ENCODE results near the gene SOCS2.

The SOCS2 gene, protein sequence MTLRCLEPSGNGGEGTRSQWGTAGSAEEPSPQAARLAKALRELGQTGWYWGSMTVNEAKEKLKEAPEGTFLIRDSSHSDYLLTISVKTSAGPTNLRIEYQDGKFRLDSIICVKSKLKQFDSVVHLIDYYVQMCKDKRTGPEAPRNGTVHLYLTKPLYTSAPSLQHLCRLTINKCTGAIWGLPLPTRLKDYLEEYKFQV

DNA sequence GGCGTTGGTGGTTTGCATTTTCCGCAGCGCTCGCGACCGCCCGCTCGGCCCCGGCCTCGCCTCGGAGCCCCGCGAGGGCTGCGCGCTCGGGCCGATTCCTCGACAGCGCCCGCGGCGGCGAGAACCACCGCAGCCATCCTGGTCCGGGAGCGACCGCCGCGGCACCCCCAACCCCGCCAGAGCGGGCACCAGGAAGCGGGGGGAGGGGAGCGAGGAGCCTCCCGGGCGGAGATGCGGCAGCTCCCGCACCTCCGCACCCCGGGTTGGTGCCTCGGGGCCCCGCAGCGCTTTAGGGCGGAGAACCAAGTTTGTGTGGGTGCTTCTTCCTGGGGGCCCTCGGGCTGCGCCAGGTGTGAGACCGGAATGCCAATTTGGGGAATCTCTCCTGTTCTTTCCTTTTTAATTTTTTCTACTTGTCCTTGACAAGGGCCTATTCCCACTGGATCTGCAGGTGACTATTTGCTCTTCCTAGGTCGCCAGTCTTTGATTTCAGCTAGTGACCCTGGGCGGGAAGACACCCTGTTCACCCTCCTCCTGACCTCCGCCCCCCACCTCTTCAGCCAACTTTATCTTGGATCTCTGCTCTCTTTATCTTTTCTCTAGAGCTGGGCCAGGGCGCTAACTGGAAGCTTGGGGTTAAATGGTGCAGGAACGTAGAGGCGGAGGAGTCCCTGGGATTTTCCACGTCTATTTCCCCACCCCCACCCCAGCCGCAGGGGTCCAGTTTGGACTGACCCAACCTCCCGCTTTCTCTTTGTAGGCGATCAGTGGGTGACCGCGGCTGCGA lies at the start of gene SOCS2:
SOCS2 (plus strand) TSS at position 751 of the 787 bp plus-strand sequence. CDS start 223 bp downstream, outside the sequence.
- H3K27me3 Mint-ChIP-seq, result peaks cover 25% of the 10 kb centered on the region
- ATAC-seq, result no peak
- peaks cover 17% of the 10 kb centered on the region for H3K36me3 Mint-ChIP-seq (ENCODE audit: low read depth)
- peaks cover 35% of the 10 kb centered on the region for H3K4me1 Mint-ChIP-seq
- H3K4me3 Mint-ChIP-seq, result peak within 1 kb of the TSS; percentile 82
- H3K9me3 Mint-ChIP-seq, result no peaks in the 10 kb centered on the region
- DNase-seq, result peak; percentile 32
- H3K27ac Mint-ChIP-seq, result peak within 1 kb of the TSS; percentile 80

DNA sequence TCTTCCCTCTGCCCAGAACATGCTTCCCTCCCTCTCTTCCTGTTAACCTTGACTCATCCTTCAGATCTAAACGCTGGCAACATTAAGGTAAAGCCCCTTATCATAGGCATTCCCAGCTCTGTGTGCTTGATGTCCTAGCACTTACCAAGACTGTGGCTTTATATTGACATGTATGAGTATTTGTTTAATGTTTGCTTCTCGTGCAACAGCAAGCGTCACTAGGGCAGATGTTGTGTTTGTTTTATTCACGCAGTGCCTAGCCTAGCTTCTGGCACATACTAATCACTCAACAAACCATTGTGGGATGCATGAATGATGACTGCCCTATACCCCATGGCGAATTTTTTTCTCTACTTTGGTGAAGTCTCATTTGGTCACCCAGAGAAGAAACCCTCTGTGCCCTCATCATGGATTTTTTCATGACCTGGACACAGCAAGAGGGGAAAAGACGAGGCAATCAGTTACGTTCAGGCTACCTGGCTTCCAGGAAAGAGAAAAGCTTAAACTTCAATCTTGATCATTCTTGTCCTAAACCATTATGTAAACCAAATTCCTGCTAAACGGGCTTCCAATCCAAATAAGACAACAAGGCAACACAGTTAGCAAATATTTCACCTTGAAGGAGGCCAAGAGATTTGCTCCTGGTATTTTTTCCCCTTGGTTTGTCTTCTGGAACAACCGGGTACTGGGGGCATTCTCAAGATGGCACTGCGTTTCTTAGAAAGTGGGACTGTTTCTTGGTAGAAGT lies 47.9 kb upstream of the SOCS2 start:
- Mint-ChIP-seq H3K4me3 (no peak overlapping the region), H3K27ac (no peak overlapping the region)

DNA sequence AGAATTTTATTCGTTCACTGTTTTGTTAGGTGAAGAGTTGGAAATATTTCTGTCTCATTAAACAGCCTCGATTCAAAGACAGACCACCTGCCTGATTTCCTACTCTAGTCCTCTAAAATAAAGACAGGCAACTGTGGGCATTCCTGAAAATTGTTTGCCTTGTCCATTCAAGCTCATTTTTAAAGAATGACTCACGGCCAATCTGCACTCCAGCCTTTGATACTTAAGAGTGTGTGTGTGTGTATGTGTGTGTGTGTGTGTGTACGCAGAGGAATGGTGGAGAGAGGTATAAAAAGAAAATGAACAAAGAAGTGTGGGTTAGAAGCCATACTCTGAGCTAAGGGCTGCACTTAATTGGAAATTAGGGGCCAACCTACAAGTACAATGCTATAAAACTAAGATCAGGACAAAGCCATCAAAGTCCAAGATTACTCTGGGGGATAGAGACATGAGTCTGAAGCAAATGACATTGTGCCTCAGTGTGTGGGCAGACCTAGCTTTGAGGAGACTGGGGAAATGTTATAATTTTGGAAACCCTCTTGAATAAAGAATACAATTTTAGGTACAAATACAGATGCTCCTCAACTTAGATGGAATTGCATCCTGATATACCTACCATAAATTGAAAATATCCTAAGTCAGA lies 45.6 kb upstream of the SOCS2 start:
- no peak overlapping the region for H3K27ac Mint-ChIP-seq
- H3K4me1 Mint-ChIP-seq, result peaks cover 9% of the 10 kb centered on the region
- H3K4me3 Mint-ChIP-seq, result no peak overlapping the region
- DNase-seq, result no peak
- H3K27me3 Mint-ChIP-seq, result peaks cover 5% of the 10 kb centered on the region
- H3K36me3 Mint-ChIP-seq (ENCODE audit: low read depth), result no peaks in the 10 kb centered on the region
- no peaks in the 10 kb centered on the region for H3K9me3 Mint-ChIP-seq
- ATAC-seq, result no peak

More for the DNA sequence above, 47.9 kb upstream of the SOCS2 start:
- no peaks in the 10 kb centered on the region for H3K36me3 Mint-ChIP-seq (ENCODE audit: low read depth)
- no peaks in the 10 kb centered on the region for H3K4me1 Mint-ChIP-seq
- DNase-seq, result no peak
- ATAC-seq, result no peak
- peaks cover 5% of the 10 kb centered on the region for H3K27me3 Mint-ChIP-seq
- no peaks in the 10 kb centered on the region for H3K9me3 Mint-ChIP-seq

DNA sequence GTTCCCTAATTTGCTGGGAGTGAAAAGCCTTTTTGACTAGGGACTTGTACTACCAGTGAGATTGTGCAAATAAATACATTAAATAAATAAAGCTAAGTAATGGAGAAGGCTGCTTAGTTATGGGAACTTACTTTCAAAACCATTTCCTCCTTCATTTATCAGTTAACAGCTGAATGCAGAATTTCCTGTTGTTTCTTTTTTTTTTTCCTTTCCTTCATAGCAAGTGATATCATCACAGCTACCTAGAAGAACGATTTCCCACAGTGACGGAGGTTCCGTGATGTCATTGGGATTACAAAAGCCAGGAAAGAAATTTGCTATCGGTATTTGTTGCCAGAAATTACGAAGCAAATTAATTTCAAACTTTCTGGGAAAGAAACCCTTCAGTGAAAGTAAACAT lies 42.1 kb upstream of the SOCS2 start:
- H3K27ac Mint-ChIP-seq, result no peak overlapping the region
- H3K27me3 Mint-ChIP-seq, result peaks cover 4% of the 10 kb centered on the region
- H3K36me3 Mint-ChIP-seq (ENCODE audit: low read depth), result no peaks in the 10 kb centered on the region
- ATAC-seq, result no peak
- peaks cover 5% of the 10 kb centered on the region for H3K9me3 Mint-ChIP-seq
- H3K4me1 Mint-ChIP-seq, result peaks cover 9% of the 10 kb centered on the region
- no peak for DNase-seq
- no peak overlapping the region for H3K4me3 Mint-ChIP-seq

DNA sequence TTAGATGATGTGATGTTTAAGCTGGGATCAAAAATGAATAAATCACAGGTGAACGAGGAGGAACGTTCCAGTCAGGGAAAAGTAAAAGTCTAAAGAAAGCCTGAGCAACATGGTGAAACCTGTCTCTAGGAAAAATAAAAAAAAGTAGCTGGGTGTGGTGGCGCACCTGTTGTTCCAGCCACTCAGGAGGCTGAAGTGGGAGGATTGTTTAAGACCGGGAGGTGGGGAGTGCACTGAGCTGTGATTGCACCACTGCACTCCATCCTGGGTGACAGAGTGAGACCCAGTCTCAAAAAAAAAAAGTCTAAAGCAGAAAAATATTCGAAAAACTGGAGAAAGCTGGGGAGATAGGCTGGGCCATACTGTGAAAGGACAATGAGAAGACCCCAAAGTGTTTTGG lies 39.2 kb upstream of the SOCS2 start:
- Mint-ChIP-seq H3K4me1 (peaks cover 14% of the 10 kb centered on the region), H3K9me3 (peaks cover 5% of the 10 kb centered on the region), H3K4me3 (no peak overlapping the region), H3K27me3 (no peaks in the 10 kb centered on the region), H3K36me3 (ENCODE audit: low read depth) (no peaks in the 10 kb centered on the region), H3K27ac (no peak overlapping the region)
- no peak for ATAC-seq
- DNase-seq, result no peak

DNA sequence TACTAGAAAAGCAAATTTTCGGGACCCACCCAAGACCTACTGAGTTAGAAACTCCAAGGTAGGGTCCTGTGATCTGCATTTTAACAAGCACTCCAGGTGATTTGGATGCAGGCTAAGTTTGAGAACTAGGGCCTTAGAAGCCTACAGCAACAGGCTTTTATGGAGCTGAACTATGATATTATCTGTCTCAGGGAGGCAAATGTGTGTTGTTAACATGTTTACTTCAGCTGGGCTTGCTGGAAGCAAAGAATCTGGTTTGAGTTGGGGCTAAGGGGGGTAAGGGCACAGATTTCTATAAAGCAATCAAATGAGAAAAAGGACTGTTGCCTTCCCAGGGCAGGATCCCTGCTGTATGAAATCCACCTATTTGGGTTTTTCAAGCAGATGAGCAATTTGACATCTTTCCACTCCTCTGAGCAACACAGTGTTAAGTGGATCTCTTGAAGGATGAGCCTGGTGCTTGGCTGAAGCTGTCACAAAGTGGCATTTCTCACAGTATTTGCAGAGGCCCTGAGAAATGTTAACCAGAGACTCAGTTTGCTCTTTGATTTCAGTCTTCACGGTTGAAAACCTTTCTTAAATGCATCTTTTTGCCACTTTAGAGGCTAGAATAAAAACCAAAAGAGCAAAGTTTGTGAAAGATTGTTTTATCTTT lies 36.2 kb upstream of the SOCS2 start:
- DNase-seq (no peak), ATAC-seq (no peak)
- H3K9me3 Mint-ChIP-seq, result peaks cover 5% of the 10 kb centered on the region
- H3K36me3 Mint-ChIP-seq (ENCODE audit: low read depth), result no peaks in the 10 kb centered on the region
- H3K4me3 Mint-ChIP-seq, result no peak overlapping the region
- H3K27ac Mint-ChIP-seq, result no peak overlapping the region
- no peaks in the 10 kb centered on the region for H3K27me3 Mint-ChIP-seq
- H3K4me1 Mint-ChIP-seq, result peaks cover 7% of the 10 kb centered on the region

DNA sequence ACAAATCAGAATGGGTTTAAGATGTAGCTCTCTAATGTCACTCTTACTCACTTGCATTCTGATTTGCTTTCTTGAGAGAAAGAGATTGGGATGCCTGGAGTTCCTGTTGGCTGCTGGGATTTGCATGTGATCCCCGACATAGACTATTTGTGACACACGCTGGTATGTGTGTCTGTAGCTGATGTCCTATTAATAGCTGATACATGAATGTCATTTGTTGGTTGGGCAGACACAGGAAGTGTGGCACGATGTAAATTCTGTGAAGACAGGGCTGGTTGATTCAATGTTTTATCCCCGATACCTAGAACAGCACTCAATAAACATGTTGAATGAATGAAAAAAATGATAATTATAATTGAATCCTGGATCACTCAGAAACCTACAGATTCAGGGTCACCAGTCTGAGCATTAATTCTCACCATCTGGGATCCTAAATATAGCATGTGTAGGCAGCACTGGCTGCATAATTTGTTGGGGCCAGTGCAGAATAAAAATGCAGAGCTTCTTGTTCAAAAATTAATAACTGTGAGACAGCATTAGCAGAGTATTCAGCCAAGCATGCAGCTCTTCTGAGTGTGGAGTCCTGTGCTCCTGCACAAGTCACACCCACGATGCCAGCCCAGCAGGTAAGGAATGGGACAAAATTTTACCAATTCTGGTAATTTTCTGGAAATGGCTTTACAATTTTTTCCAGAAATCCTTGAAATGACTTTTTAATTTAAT lies 35.5 kb upstream of the SOCS2 start:
- peaks cover 5% of the 10 kb centered on the region for H3K9me3 Mint-ChIP-seq
- H3K4me3 Mint-ChIP-seq, result no peak overlapping the region
- H3K27ac Mint-ChIP-seq, result no peak overlapping the region
- no peaks in the 10 kb centered on the region for H3K36me3 Mint-ChIP-seq (ENCODE audit: low read depth)
- ATAC-seq (no peak), DNase-seq (no peak)
- peaks cover 9% of the 10 kb centered on the region for H3K4me1 Mint-ChIP-seq
- no peaks in the 10 kb centered on the region for H3K27me3 Mint-ChIP-seq

DNA sequence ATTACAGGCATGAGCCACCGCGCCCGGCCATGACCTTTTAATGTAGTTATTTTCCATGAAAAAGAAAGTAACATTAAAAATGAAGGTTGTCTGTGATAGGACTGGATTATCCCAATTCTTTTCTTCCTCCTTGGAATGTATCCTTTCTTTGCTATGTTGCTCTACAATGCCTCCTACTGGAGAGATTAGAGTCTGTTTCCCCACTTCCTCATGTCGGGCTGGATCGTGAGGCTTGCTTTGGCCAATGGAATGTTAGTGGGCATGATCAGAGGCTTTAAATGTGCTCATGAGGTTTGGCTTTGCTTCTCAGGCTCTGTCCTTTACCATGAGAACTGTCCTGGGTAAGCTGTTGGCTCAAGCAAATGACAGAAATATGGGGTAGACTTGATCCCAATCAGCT lies 34.7 kb upstream of the SOCS2 start:
- no peak for DNase-seq
- ATAC-seq, result no peak
- Mint-ChIP-seq H3K4me3 (no peak overlapping the region), H3K27me3 (no peaks in the 10 kb centered on the region), H3K27ac (no peak overlapping the region), H3K9me3 (no peaks in the 10 kb centered on the region), H3K4me1 (peaks cover 11% of the 10 kb centered on the region), H3K36me3 (ENCODE audit: low read depth) (no peaks in the 10 kb centered on the region)

DNA sequence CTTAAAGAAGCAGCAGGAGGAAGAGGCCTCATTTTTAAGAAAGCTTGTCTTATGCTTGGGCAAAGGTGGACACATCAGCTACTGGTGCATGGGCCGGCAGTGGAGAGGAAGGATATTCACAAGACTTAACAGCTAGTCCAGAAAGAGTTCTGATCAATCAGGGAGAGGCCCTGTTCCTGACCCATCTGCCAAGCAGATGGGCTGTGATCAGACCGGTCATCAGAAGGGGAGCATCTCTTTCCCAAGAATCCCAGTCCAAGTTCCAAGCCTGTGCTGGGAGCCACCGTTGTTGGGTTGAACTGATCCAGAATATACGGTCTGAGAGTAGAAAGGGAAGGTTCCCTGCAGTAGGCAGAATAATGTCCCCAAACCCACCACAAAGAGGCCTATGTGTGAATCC lies 32.7 kb upstream of the SOCS2 start:
- no peak for ATAC-seq
- Mint-ChIP-seq H3K36me3 (ENCODE audit: low read depth) (no peaks in the 10 kb centered on the region), H3K27me3 (no peaks in the 10 kb centered on the region), H3K27ac (no peak overlapping the region), H3K4me3 (no peak overlapping the region), H3K9me3 (no peaks in the 10 kb centered on the region), H3K4me1 (peaks cover 11% of the 10 kb centered on the region)
- no peak for DNase-seq

DNA sequence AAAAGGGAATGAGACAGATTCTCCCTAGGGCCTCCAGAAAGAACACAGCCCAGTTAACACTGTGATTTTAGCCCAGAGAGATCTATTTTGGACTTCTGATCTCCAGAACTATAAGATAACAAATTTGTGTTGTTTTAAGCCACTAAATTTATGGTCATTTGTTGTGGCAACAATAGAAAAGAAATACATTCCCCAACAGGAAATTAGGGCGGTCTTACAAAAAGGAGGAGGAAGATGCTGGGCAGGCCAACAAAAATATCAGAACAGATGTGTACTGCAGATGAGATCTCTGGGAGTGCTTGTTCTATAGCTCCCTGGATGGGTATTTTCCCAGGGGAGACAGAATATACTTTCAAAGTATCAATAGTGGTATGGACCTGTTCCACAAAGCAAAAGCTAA lies 32.0 kb upstream of the SOCS2 start:
- H3K4me3 Mint-ChIP-seq, result no peak overlapping the region

DNA sequence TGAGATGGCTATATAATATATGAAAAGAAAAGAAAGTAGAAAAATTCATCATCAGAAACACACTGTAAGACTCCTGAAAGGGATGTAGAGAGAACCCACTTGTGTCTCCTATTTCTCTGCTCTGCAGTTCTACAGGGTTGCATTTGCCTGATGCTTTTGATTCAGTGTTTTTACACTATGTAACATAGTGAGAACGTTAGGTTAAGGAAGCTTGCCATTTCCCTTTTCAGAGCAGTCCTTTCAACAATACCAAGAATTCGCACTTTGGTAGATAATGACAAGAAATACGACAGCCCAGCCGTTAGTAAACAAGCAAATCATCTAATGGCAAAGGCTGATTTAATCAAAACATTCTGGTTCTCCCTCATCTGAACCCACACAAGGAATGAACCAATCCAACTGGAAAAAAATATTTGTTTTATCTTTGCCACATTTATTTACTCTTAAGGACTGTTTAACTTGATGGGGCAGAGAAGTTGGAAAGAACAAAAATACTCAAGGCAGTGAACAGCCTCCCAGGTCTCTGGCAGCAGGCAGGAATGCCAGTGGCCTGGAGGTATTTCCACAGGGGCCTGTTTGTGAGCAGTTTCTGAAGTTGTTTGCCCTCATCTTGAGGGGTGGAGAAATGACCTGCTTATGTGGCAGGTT lies 30.8 kb upstream of the SOCS2 start:
- Mint-ChIP-seq H3K4me3 (no peak overlapping the region), H3K27ac (no peak overlapping the region), H3K9me3 (no peaks in the 10 kb centered on the region), H3K27me3 (no peaks in the 10 kb centered on the region), H3K36me3 (ENCODE audit: low read depth) (no peaks in the 10 kb centered on the region), H3K4me1 (peaks cover 10% of the 10 kb centered on the region)
- DNase-seq (no peak), ATAC-seq (no peak)

More for the DNA sequence above, 32.0 kb upstream of the SOCS2 start:
- Mint-ChIP-seq H3K4me1 (peaks cover 11% of the 10 kb centered on the region), H3K27ac (no peak overlapping the region), H3K27me3 (no peaks in the 10 kb centered on the region), H3K9me3 (no peaks in the 10 kb centered on the region), H3K36me3 (ENCODE audit: low read depth) (no peaks in the 10 kb centered on the region)
- DNase-seq (no peak), ATAC-seq (no peak)

DNA sequence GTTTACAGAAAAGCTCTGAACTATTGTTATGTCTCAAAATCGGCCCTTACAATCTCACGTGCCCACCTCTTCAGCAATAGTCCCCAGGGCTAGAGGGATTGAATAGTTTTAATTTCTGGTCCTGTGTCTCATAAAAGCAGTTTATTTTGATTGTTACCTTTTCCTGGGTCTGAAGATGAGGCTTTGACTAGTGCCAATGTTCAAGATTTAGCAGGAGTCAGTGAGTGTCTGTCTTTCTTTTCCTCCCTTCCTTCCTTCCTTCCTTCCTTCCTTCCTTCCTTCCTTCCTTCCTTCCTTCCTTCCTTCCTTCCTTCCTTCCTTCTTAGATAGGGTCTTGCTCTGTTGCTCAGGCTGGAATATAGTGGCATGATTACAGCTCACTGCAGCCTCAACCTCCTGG lies 24.7 kb upstream of the SOCS2 start:
- H3K4me3 Mint-ChIP-seq, result no peak overlapping the region
- no peaks in the 10 kb centered on the region for H3K27me3 Mint-ChIP-seq
- H3K4me1 Mint-ChIP-seq, result no peaks in the 10 kb centered on the region
- no peaks in the 10 kb centered on the region for H3K36me3 Mint-ChIP-seq (ENCODE audit: low read depth)
- no peaks in the 10 kb centered on the region for H3K9me3 Mint-ChIP-seq
- DNase-seq (no peak), ATAC-seq (no peak)
- H3K27ac Mint-ChIP-seq, result no peak overlapping the region

DNA sequence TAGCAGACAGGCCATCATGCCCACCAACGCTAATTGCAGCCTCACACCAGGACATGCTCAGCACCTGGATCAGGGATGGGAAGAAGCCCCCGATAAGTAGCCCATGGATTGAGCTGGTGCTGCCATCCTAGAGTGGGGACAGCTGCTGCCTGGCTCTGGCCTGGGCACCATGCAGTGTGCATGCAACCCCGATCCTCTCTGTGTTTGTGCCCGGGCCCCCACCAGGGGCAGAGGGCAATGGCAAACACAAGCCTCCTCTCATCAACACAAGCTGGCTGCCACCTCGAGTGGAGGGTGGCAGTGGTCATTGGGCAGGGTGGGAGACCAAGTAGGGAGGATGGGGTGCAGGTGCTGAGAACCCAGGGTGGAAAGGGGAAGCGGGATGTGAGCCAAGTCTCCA lies 23.3 kb upstream of the SOCS2 start:
- Mint-ChIP-seq H3K4me1 (peaks cover 6% of the 10 kb centered on the region), H3K4me3 (no peak overlapping the region), H3K36me3 (ENCODE audit: low read depth) (no peaks in the 10 kb centered on the region), H3K9me3 (no peaks in the 10 kb centered on the region), H3K27me3 (no peaks in the 10 kb centered on the region), H3K27ac (no peak overlapping the region)
- DNase-seq (no peak), ATAC-seq (no peak)

Measured in activated naive CD8-positive, alpha-beta T cell treated with anti-CD3 and anti-CD28 coated beads, Interleukin-2, amount 50 U/mL, for 24 hours (primary cell).